HFF-Myc (cell line): ENCODE data around the gene MLXIP.
"Not testable (repeated sequence)": the region's sequence is repeated elsewhere in the genome, so short reads cannot be mapped to it uniquely, and the experiment has no call there.

ENCODE experiments used
- DNase-seq: peaks from one replicate; pipeline ENCODE4 v3.0.0-alpha.2; 2011; ENCODE audit warnings: low read depth; ENCODE audit errors: extremely low read depth
- H3K4me3 ChIP-seq: replicated peaks from 2 replicates; pipeline ENCODE4 v1.5.1; 2011; ENCODE audit warnings: low read depth, mild to moderate bottlenecking, control low read depth, low read length
- CTCF ChIP-seq: IDR thresholded peaks from 2 replicates; pipeline ENCODE4 v1.5.1; 2012; ENCODE audit warnings: mild to moderate bottlenecking, low read depth, low read length, control low read depth; ENCODE audit errors: missing control alignments

MLXIP gene

GRCh38 chr12:122097927-122098756 is 19.6 kb downstream of the MLXIP start:
- no peak for DNase-seq
- no peak overlapping the region for H3K4me3 ChIP-seq
- no peak for TF ChIP-seq CTCF

GRCh38 chr12:122099280-122099749 is 20.8 kb downstream of the MLXIP start:
- no peak overlapping the region for H3K4me3 ChIP-seq
- no peak for DNase-seq
- TF ChIP-seq CTCF = no peak

- DNase-seq = no peak
- H3K4me3 ChIP-seq = no peak overlapping the region
- no peak for TF ChIP-seq CTCF
Observed at GRCh38 chr12:122099856-122100255, 21.3 kb downstream of the MLXIP start.

GRCh38 chr12:122100568-122100967 is 22.0 kb downstream of the MLXIP start:
- DNase-seq = no peak
- H3K4me3 ChIP-seq = no peak overlapping the region
- no peak for TF ChIP-seq CTCF

- H3K4me3 ChIP-seq = no peak overlapping the region
- DNase-seq = no peak
- TF ChIP-seq CTCF = no peak
Observed at GRCh38 chr12:122102331-122102730, 23.8 kb downstream of the MLXIP start.

GRCh38 chr12:122104844-122105243 is 26.3 kb downstream of the MLXIP start:
- no peak for TF ChIP-seq CTCF
- H3K4me3 ChIP-seq = no peak overlapping the region
- no peak for DNase-seq

- H3K4me3 ChIP-seq, DNase-seq: not testable (repeated sequence)
Observed at GRCh38 chr12:122105496-122105895, 26.9 kb downstream of the MLXIP start.
